ENCODE data around the gene ALDH1A1. TPM values are rescaled to one million over a fixed set of nuclear protein-coding genes. Genes with fewer than 3 reads are reported as not detected.

The ALDH1A1 gene
- total RNA-seq, 2 experiments from 2014 or later, result not detected

- Histone ChIP-seq H2AFZ (ENCODE audit: low read length) (no peak overlapping the region), H3K4me1 (ENCODE audit: insufficient read depth, low read length, poor library complexity, severe bottlenecking) (peaks cover 11% of the 10 kb centered on the region), H3K9me2 (ENCODE audit: insufficient read depth, low read length) (no peaks in the 10 kb centered on the region), H3K4me2 (ENCODE audit: low read length) (no peak overlapping the region), H3K36me3 (ENCODE audit: insufficient read depth, low read length) (no peaks in the 10 kb centered on the region), H3K79me2 (ENCODE audit: insufficient read depth, low read depth, low read length) (no peaks in the 10 kb centered on the region), H3K27ac (ENCODE audit: low read depth, low read length, poor library complexity, severe bottlenecking) (no peak overlapping the region), H3K4me3 (ENCODE audit: low read depth, low read length, poor library complexity, severe bottlenecking) (no peak overlapping the region), H3K9me3 (ENCODE audit: low read length) (no peaks in the 10 kb centered on the region), H4K20me1 (ENCODE audit: insufficient read depth, low read length) (no peaks in the 10 kb centered on the region)
- TF ChIP-seq CTCF (conservative IDR thresholded peaks at IDR 0.05; ENCODE audit: low read length) (no peak), EZH2phosphoT487 (IDR thresholded peaks at IDR 0.05; ENCODE audit: borderline replicate concordance, low read depth, low read length) (no peak)
- ChIA-PET CTCF (ENCODE audit: unreplicated experiment) (no interaction called here), POLR2A (no interaction called here)
- DNase-seq (ENCODE audit: low spot score), result no peak
- intact Hi-C loops (cut with micrococcal nuclease; ENCODE audit: unreplicated experiment), result no loop called here
- BruUV-seq (replicated peaks), result no TSS peak
Measured at GRCh38 chr9:72954431-72955125, 1.7 kb upstream of the ALDH1A1 start.

- H3K27ac ChIP-seq (ENCODE audit: low read depth, low read length, poor library complexity, severe bottlenecking), result no peak overlapping the region
- DNase-seq (ENCODE audit: low spot score), result no peak
- no peak overlapping the region for H3K4me3 ChIP-seq (ENCODE audit: low read depth, low read length, poor library complexity, severe bottlenecking)
- ChIA-PET POLR2A (interaction anchor here (0.7 to 1.0 kb wide), 2 partner anchors 10 to 21 kb away, joined by 3 read pairs; no protein-coding TSS in a partner anchor), CTCF (ENCODE audit: unreplicated experiment) (no interaction called here)
- peak overlapping the region; percentile 70; the same call in 1 of the 2 replicates for H2AFZ ChIP-seq (ENCODE audit: low read length)
- TF ChIP-seq CTCF (conservative IDR thresholded peaks at IDR 0.05; ENCODE audit: low read length) (no peak), EZH2phosphoT487 (IDR thresholded peaks at IDR 0.05; ENCODE audit: borderline replicate concordance, low read depth, low read length) (no peak)
- peaks cover 11% of the 10 kb centered on the region for H3K4me1 ChIP-seq (ENCODE audit: insufficient read depth, low read length, poor library complexity, severe bottlenecking)
- intact Hi-C loops (cut with micrococcal nuclease; ENCODE audit: unreplicated experiment), result no loop called here
- H3K79me2 ChIP-seq (ENCODE audit: insufficient read depth, low read depth, low read length), result no peaks in the 10 kb centered on the region
- no peaks in the 10 kb centered on the region for H3K36me3 ChIP-seq (ENCODE audit: insufficient read depth, low read length)
- H3K9me3 ChIP-seq (ENCODE audit: low read length), result no peaks in the 10 kb centered on the region
- H3K4me2 ChIP-seq (ENCODE audit: low read length), result no peak overlapping the region
- no peaks in the 10 kb centered on the region for H3K9me2 ChIP-seq (ENCODE audit: insufficient read depth, low read length)
- no TSS peak for BruUV-seq (replicated peaks)
- no peaks in the 10 kb centered on the region for H4K20me1 ChIP-seq (ENCODE audit: insufficient read depth, low read length)
Measured at GRCh38 chr9:72952381-72952690, 517 bp downstream of the ALDH1A1 start.
